A673 (cell line): ENCODE results near the gene PLCB4. TPM values are rescaled to one million over a fixed set of nuclear protein-coding genes. Genes with fewer than 3 reads are reported as not detected.

Experiments used
- BruUV-seq: library from RNA; stranded (reverse); fragments of 400-500 nt; replicated peaks from 2 replicates; lab custom pipeline; 2021; lab: Mats Ljungman, UMichigan
- CTCF ChIA-PET: fragments of 300-600 bp; sonication (Branson Sonifier 250); formaldehyde crosslinking; loops from one replicate; lab custom pipeline; 2022; ENCODE audit warnings: antibody characterized with exemption; lab: Charles Lee
- POLR2A ChIA-PET: fragments of 300-600 bp; sonication (Branson Sonifier 250); formaldehyde crosslinking; loops from one replicate; lab custom pipeline; 2022; ENCODE audit warnings: antibody characterized with exemption; ENCODE audit not compliant: low non-redundant PET; lab: Charles Lee
- DNase-seq: peaks from one replicate; pipeline ENCODE4 v3.0.0-alpha.2; 2015; ENCODE audit warnings: low spot score
- H3K27ac ChIP-seq: fragments of 200-600 bp; sonication (generic); 2 replicates; pipeline ENCODE4 v1.5.1; 2016; ENCODE audit warnings: mixed run types, low read depth, mild to moderate bottlenecking, mixed read lengths, antibody characterized with exemption, low read length; ENCODE audit not compliant: poor library complexity, severe bottlenecking
- H3K27me3 ChIP-seq: fragments of 200-600 bp; sonication (generic); replicated peaks from 2 replicates; pipeline ENCODE4 v1.6.1; 2017; ENCODE audit warnings: mixed run types, low read depth, mild to moderate bottlenecking, mixed read lengths, antibody characterized with exemption, low read length; ENCODE audit not compliant: insufficient read depth, poor library complexity
- H3K36me3 ChIP-seq: fragments of 200-600 bp; sonication (generic); 2 replicates; pipeline ENCODE4 v1.6.1; 2016; ENCODE audit warnings: mixed run types, mild to moderate bottlenecking, mixed read lengths, antibody characterized with exemption, low read length; ENCODE audit not compliant: insufficient read depth, poor library complexity, severe bottlenecking
- H3K4me1 ChIP-seq: fragments of 200-600 bp; sonication (generic); 2 replicates; pipeline ENCODE4 v1.6.1; 2017; ENCODE audit warnings: mixed run types, mild to moderate bottlenecking, mixed read lengths, antibody characterized with exemption, low read length; ENCODE audit not compliant: insufficient read depth, poor library complexity, severe bottlenecking
- H3K4me3 ChIP-seq: fragments of 200-600 bp; sonication (generic); 2 replicates; pipeline ENCODE4 v1.5.1; 2016; ENCODE audit warnings: low read depth, mixed run types, mild to moderate bottlenecking, mixed read lengths, low read length; ENCODE audit not compliant: poor library complexity, severe bottlenecking
- H3K9me3 ChIP-seq: fragments of 200-600 bp; sonication (generic); 2 replicates; pipeline ENCODE4 v1.6.1; 2016; ENCODE audit warnings: mixed run types, low read depth, mild to moderate bottlenecking, mixed read lengths, antibody characterized with exemption, low read length; ENCODE audit not compliant: poor library complexity, severe bottlenecking
- EZH2 ChIP-seq: fragments of 200-600 bp; sonication (generic); IDR thresholded peaks from 2 replicates; pipeline ENCODE4 v1.6.1; 2017; ENCODE audit warnings: borderline replicate concordance, low read depth, mild to moderate bottlenecking, mixed read lengths, antibody characterized with exemption, low read length; ENCODE audit not compliant: poor library complexity, severe bottlenecking
- intact Hi-C: fragments of 100-400 bp; cut with micrococcal nuclease; formaldehyde crosslinking; loops from one replicate; pipeline ENCODE4 v1.10.0; 2022; ENCODE audit not compliant: unreplicated experiment
- total RNA-seq: library from RNA; stranded (reverse); gene quantifications from 2 replicates; pipeline ENCODE4 v1.2.3, GENCODE V29; 2021
- TF ChIP-seq, protein P1 (sequence below): fragments of 300-800, 200-600 bp; sonication (generic); conservative IDR thresholded peaks from 2 replicates; pipeline ENCODE4 v1.5.1; 2017; ENCODE audit warnings: low read depth, mild to moderate bottlenecking, antibody characterized with exemption, low read length, moderate library complexity, mixed read lengths

PLCB4 gene
- total RNA-seq, 1 experiment from 2014 or later, result 6.2 TPM

DNA sequence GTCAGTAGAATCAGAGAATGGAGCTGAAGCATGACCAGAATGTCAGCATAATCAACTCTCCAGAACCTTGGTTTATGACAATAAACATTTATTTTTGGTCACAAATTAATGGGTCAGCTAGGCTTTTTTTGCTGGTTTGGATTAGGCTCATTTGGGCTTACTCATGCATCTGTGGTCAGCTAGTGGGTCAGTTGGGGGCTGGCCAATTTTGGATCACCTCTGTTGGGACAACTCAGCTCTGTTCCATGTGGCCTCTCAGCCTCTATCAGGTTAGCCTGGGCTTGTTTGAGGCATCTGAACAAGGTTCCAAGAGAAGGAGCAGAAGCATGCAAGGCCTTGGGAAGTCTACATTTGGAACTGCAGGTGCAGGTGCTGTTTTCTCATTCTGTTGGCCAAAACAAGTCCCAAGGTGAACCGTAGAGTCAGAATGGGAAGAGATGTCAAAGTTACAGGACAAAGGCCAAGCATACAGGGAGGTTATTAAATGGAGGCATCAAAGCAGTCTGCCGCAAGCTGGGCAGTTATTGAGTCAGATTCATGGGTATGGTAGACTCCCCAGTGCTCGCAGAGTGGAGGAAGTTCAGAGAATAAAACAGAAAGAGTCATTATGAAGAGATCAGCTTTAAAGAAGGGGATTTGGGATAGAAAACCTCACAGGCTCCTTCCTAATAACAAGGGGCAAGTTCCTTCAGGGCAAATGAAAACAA, 173.0 kb downstream of the PLCB4 start:
- no peak overlapping the region for H3K27ac ChIP-seq
- ChIA-PET CTCF (interaction anchor here (0.6 kb wide), 1 partner anchor 164 kb away, joined by 5 read pairs; no protein-coding TSS in a partner anchor), POLR2A (interaction anchor here (0.7 kb wide), 1 partner anchor 392 kb away, joined by 3 read pairs; no protein-coding TSS in a partner anchor)
- no peak for TF ChIP-seq EZH2
- TF ChIP-seq, protein P1, sequence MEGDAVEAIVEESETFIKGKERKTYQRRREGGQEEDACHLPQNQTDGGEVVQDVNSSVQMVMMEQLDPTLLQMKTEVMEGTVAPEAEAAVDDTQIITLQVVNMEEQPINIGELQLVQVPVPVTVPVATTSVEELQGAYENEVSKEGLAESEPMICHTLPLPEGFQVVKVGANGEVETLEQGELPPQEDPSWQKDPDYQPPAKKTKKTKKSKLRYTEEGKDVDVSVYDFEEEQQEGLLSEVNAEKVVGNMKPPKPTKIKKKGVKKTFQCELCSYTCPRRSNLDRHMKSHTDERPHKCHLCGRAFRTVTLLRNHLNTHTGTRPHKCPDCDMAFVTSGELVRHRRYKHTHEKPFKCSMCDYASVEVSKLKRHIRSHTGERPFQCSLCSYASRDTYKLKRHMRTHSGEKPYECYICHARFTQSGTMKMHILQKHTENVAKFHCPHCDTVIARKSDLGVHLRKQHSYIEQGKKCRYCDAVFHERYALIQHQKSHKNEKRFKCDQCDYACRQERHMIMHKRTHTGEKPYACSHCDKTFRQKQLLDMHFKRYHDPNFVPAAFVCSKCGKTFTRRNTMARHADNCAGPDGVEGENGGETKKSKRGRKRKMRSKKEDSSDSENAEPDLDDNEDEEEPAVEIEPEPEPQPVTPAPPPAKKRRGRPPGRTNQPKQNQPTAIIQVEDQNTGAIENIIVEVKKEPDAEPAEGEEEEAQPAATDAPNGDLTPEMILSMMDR, result no peak
- DNase-seq, result no peak
- peaks cover 8% of the 10 kb centered on the region for H3K4me1 ChIP-seq
- no peaks in the 10 kb centered on the region for H3K9me3 ChIP-seq
- H3K4me3 ChIP-seq, result no peak overlapping the region
- no TSS peak for BruUV-seq
- intact Hi-C loops, result no loop called here
- H3K27me3 ChIP-seq, result no peaks in the 10 kb centered on the region
- no peaks in the 10 kb centered on the region for H3K36me3 ChIP-seq

DNA sequence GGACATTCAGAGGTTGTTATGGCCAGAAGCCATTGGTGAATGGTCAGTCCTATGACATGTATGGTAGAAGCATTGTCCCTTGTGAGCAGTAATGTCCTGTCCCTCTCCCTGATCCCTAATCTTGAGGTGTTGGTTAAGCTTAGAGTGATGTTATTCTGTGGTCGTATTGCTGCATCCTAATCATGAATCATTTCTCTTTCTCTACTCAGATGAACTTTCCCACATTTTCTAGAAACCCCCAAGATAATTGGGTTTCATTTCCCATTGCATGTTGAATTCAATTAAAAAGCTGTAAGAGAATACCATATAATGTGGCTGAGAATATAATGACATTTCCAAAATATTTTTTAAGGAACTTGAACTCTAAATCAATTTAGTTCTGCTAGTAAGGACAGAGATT, 175.1 kb downstream of the PLCB4 start:
- Histone ChIP-seq H3K27ac (no peak overlapping the region), H3K36me3 (no peaks in the 10 kb centered on the region), H3K4me1 (peaks cover 8% of the 10 kb centered on the region), H3K27me3 (no peaks in the 10 kb centered on the region), H3K4me3 (no peak overlapping the region), H3K9me3 (no peaks in the 10 kb centered on the region)
- no TSS peak for BruUV-seq
- ChIA-PET POLR2A (no interaction called here), CTCF (no interaction called here)
- intact Hi-C loops, result no loop called here
- no peak for DNase-seq
- no peak for TF ChIP-seq EZH2

DNA sequence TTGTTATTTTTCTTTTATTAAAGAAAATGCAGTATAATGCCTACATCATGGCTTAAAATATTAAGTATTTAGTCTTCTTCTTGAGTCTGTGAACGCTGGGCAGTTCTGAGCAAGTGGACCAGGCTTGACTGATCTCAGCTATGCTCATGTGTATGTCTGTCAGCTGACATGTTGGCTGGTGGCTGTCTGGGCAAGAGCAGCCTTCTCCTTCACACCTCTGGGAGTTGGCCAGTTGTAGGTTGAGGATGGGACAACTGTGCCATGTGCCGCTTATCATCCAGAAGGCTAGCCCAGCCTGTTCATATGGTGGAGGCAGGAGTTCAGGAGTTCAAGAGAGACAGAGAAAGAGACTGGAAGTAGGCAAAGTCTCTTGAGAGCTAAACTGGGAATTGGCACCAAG, 175.9 kb downstream of the PLCB4 start:
- ChIA-PET POLR2A (no interaction called here), CTCF (no interaction called here)
- intact Hi-C loops, result no loop called here
- Histone ChIP-seq H3K36me3 (no peaks in the 10 kb centered on the region), H3K27me3 (no peaks in the 10 kb centered on the region), H3K4me1 (peaks cover 8% of the 10 kb centered on the region), H3K27ac (no peak overlapping the region), H3K9me3 (no peaks in the 10 kb centered on the region), H3K4me3 (no peak overlapping the region)
- no TSS peak for BruUV-seq
- DNase-seq, result no peak
- no peak for TF ChIP-seq EZH2
- TF ChIP-seq, protein P1, result no peak
